Mesenteric fat pad (tissue), 1 donor: Measurements from ENCODE around the gene P2RY2. TPM values are rescaled to one million over a fixed set of nuclear protein-coding genes. Genes with fewer than 3 reads are reported as not detected.
"Not testable (repeated sequence)": the region's sequence is repeated elsewhere in the genome, so short reads cannot be mapped to it uniquely, and the experiment has no call there.

ENCODE experiments used
- DNase-seq: peaks from one replicate; pipeline ENCODE4 v3.0.0-alpha.2; 2020; ENCODE audit warnings: low spot score
- total RNA-seq: library from RNA; stranded (reverse); fragmentation: NEBNext Ultra II Directional; extraction: Animal tissue kit (Norgen Biotek cat#: 25700); gene quantifications from one replicate; pipeline ENCODE4 v1.2.1, GENCODE V29; 2021
- donor health status: DM: yes; HTN: yes; CAD: no.

P2RY2 gene
- total RNA-seq, 1 donor from 2014 or later, result 1.4 TPM

DNA sequence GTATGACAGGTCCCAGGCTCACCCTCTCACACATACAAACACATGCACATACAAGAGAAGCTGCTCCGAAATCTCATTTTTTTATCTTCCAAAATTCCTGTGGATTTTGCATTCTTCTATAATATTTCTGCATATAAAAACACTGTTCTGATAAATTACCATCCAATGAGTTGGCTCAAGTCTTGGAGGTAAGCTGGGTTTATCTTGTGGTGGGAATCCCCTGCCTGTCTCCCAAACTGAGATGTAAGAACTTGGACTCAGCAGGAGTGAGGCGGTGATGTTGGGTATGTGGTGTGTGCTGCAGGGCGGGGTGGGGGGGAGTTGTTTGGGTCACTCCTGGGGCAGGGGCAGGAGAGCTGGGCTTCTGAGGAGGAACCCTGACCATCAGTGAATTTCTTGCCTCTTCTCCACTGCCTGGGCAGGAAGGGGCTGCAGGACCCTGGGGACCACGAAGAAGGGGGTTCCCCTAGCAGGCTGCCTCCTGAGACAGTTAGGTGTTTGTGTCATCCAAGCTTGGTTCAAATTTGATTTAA is 47.3 kb downstream of the P2RY2 start:
- DNase-seq, result no peak

DNA sequence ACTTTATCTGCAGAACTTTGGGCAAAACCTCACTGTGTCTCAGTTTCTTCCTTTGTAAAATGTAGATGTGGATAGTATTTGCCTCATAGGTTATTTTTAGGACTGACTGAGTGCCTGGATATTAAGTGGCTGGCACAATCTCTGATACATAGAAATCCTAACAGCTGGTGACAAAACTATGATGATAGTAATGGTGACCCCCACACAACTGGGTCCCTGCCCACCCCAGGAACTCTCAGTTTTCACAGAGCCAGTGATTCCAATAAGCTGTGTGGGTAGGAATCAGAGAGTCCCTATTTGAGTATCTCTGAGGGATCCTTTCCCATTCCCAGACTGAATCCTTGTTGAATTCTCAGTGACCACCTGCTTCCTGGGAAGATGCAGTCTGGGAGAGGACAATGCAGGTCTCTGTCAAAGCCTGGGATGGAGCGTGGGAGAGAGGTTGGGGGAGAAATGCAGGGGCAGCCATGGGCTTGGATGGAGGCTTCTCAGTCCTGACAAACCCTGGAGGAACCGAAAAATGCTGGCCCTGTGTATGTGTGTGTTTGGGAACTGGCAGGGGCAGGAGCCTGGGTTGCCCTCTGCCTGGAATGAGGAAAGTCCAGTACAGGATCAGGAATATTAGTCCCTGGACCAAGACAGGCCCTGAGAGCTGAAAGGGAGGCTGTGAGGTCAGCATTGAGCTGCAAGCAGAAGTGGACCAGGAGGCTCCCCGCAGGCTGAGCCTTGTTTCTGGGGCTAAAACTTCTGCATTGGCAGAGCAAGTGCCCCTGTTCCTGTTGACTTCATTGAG is 48.0 kb downstream of the P2RY2 start:
- DNase-seq, result peak; percentile 45

DNA sequence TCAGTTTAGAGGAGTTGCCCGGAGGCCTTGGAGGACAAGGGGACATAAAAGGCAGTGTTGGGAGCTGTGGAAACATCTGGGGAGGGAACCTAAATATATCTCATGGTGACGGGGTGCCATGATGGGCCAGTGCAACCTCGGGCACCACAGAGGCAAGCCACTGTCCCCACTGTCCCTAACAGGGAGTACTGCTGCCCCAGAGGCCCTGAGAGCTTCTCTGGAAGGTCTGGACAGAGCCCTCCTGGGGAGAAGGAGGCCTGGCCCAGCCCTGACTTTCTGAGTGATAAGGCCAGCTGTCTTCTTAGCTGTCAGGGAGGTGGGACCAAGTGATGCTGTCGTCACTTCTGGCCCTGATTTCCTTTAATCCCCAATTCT is 48.6 kb downstream of the P2RY2 start:
- peak; percentile 57 for DNase-seq

DNA sequence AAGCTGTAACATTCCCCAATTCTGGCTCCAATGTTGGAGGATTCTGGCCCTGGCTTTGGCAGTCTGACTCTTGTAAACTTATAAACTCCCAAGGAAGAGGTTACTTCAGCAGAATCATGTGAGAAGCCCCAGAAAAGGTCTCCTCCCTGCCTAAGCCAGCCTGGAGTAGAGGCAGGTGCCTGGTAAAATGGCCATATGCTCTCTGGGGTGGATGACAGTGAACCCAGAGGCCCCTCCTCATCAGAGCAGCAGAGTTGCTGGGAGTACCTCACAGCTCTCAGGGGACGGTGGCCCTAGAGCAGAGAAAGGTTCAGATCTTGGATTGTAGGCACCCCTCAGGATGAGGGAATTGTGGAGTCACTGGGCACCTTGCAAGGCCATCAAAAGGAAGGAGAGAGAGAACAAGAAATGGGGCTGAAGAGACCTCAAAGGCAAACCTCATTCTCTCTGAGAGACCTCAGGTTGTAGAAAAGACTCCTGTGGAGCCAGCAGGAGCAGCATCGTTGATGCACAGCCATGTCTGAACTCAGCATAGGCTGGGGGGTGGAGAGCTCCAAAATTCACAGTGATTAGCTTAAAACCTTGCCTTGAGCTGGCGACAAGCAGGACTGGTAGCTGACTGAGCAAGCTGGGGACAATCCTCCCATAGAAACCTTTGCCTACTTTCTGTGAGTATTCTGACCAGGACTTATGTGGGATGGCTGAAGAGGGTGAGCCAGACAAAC is 49.2 kb downstream of the P2RY2 start:
- DNase-seq, result peak; percentile 75

DNA sequence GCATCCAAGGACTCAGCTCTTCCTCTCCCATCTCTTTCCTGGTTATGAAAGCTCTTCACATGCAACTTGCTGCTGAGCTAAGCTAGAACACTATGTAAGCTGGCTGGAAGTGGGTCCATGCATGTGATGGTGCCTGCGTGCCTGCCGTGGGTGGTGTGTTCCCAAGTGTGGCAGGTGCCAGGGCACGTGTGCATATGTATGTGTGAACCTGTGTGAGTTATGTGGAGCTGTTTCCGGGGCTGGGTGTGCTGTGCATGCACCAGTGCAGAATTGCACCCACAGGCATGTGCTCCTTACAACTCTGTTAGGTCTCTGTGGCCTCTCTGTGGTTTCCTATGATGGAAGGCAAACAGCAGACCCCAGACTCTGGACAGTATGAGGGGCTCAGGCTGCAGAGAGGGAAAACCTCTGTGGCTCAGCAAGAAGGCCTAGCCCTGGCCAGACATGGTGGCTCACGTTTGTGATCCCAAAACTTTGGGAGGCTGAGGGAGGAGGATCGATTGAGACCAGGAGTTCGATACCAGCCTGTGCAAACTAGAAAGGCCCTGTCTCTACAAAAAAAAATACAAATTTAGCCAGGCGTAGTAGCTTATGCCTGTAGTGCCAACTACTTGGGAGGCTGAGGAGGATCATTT is 49.9 kb downstream of the P2RY2 start:
- DNase-seq, result peak; percentile 79

DNA sequence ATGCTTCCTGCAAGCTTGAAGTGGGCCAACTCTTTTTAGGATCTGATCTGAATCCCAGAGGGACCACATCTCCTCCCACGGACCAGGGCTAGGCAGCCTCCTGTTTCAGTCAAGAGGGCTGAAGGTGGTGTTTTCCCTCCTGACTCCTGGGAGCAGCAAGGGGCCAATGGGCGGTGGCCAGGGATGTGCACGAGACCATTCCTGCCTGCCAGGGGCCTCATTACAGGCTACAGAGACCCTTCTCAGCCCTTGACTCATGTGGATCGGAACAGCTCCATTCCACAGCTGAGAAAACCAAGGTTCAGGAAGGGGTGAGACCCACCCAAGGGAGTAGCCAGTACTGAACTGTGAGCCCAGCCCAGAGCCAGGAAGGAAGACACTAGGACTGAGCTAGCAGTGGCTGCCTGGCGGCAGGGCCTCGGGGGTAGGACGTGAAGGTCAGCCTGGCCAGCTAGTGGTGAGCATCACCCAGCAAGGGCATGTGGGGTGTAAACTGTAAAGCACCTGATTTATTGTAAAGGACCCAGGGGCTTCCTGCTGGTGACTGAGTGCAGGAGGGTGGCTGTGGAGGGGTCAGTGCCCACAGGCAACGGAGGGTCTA is 50.7 kb downstream of the P2RY2 start:
- DNase-seq, result peak; percentile 65

DNA sequence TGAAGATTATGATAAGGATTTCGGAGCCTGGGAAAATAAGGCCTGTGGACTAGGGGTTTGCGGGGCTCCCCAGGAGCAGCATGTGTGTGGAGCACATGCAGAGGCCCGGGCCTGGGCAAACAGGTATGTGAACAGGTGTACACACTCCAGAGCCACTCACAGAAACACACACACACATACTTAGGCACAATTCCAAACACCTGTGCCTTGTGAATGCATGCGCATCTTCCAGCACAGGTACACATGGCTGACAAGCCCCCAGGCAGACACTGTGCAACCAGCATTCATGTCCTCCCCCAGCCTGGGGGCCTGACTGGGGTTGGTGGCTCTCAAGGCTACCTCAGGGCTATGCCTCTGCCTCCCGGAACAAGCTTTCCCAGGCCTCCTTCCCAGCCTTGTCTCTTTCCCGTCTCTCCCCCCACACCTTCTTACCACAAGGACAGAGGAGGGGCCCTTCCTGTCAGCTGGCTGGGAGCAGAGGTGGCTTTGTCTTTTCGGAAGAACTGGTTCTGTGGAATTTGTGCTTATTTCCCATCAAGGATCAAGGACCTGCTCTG is 51.5 kb downstream of the P2RY2 start:
- peak; percentile 82 for DNase-seq

DNA sequence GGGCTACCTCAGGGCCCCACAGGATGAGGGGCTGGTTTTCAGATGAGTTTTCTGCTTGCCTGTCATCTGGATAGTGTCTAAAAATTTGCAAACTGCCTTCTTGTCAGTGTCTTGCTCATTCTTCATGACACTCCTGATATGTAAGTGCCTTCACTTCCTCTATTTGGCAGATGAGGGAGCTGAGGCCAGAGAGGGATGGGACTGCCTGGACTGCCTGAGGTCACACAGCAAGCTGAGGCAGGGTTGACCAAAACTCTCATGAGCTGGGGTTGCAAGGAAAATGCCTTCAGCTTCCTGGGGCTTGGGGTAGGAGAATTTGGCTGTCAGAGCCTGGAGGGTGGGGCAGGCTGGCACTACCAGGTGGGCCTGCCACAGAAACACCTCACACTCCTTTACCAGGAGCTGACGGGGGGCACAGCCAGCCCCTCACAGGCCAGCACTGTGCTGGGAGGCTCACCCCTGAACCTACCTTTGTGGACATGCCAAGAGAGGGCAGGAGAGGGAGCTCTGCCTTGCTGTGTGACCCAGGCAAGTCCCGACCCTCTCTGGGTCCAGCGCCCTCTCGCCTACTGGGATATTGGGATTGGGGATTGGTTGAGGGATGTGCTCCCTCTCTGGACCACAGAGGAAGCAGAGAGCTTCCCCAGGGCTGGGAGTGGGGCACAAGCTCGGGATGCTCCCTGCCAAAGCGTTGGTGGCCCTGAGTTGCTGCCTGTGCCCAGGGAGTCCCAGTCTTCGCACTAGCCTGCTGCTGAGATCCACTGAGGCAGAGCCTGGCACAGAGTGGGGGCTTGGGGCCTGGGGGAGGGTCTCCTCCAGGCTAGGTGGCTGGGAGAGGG is 52.2 kb downstream of the P2RY2 start:
- peak; percentile 82 for DNase-seq

DNA sequence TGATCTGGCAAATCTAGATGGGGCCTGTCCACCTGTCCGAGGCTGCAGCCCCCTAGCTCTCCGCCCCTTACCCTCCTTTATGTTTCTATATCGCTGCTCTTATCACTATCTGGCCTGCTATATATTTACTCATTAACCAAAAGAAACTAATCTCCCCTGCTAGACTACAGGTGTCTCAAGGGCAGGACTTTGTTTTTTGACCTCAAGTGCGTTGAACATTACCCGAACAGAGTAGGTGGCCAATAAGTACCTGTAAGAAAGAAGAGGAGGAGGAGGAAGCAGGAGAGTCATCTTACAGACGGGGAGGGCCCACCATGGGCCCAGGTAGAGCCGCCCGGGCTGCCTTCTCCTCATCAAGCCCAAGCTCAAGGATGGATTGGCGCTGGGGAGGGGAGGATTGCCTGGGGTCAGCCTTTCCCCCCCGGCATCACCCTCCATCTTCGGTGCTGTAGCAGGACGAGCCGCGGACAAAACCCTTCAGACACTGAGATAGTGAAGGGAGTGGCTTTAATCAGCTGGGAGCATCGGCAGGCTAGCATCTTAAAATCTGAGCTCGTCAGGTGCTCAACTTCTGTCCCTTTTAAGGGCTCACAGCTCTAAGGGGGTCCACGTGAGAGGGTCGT is 52.9 kb downstream of the P2RY2 start:
- DNase-seq, result peak; percentile 60

DNA sequence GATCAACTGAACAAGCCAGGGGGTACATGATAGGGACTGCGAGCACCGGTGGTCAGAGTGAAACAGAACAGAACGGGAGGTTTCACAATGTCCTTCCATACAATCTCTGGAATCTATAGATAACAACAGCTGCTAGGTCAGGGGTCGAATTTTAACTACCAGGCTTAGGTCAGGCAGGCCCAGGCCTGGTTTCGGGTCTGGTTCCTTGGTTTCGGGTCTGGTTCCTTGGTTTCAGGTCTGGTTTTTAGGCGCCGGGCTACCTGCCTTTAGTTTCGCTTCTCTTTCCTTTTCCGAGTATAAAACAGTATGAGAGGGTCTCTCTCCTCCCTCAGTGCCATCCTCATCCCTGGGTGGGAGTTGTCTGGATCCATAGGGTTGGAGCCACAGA is 53.4 kb downstream of the P2RY2 start:
- DNase-seq, result not testable (repeated sequence)

DNA sequence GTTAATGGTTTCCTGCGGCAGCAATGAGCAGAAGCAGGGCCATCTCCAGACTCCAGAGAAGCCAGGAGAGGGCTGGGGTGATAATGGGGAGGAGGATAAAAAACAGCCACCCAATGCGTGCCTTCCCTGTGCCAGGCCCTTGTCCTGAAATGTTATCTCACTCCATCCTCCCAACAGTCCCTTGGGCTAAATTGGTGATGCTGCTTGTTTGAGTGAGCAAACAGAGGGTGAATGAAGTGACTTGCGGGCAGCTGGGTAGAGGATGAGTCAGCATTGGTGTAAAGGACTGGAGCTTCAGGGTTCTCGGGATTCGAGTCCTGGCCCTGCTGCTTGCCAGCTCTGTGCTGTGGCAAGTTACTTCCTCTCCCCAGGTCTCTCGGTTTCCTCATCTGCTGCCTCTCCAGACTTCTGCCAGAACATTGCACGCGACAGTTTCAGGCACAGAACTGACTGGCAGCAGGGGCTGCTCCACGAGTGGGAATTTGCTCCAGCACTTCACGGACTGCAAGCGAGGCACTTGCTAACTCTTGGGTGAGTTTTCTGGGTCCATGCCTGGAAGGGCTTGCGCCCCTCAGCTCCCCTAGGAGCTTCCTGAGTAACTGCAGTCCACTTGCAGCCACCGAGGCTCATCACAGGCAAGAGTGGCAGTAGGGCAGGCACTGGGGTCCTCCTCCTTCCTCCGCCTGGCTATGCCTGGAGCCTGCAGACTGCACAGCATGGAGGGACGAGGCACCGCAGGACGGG is 54.0 kb downstream of the P2RY2 start, which contains the start of gene P2RY6:
Gene P2RY6 (plus strand): TSS at position 403 of the 744 bp plus-strand sequence. CDS start 24,181 bp downstream, outside the sequence.
- peak; percentile 76 for DNase-seq

DNA sequence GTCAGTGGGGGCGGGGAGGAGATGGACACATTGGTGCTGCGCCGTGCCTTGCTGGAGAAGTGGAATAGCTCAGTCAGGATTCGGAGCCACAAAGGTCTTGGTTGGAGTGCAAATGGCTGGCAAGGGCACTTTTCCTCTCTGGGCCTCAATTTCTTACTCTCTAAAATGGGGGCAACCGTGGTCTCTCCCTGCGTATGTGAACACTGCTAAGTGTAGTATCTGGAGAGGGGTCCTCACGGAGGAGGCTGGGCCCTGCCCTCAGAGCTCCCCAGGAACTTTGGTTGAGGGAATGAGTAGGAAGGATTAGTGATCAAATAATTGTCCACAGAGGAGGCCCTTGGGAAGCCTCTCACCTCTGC is 54.6 kb downstream of the P2RY2 start:
- DNase-seq, result no peak

DNA sequence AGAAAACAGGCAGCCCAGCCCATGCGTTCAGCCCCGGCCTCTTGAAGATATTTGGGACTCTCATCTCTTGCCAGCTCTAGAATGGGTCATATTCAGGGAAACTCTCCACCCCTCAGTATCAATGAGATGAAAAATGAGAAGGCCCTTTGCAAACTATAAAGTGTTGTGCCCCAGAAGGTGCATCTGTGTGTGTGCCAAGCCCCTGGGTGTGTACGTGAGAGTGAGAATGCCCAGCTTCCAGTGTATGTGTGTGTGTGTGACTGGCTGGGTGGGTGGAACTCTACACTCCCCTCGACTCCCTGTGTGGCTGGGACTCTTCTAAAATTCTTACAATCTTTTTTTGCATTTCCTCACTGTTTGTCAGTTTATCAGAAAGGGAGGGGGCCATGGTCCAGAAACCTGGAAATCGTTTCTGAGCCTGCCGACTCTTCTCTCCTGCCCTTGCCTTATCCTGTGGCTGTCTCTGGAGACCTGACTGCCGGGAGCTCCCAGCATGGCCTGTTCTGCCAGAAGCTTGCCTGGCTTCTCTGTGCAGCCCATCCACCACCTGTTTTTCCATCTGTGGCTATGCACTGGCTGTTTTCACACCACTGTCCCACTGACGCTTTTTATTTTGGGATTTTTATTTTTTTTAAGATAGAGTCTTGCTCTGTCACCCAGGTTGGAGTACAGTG is 55.3 kb downstream of the P2RY2 start:
- DNase-seq, result peak; percentile 65

DNA sequence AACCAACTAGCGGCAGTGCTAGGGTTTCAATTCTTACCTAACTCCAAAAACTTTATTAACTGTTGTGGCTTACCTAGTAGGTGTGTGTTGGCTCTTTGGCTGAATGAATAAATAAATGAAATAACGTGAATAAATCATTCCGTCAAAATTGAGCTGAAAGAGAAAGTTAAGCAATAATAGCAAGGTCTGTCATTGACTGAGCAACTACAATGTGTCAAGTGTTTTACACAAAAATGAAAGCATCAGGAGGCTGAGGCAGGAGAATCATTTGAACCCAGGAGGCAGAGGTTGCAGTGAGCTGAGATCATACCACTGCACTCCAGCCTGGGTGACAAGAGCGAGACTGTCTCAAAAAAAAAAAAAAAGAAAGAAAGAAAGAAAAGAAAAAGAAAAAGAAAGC is 56.1 kb downstream of the P2RY2 start:
- DNase-seq, result not testable (repeated sequence)

DNA sequence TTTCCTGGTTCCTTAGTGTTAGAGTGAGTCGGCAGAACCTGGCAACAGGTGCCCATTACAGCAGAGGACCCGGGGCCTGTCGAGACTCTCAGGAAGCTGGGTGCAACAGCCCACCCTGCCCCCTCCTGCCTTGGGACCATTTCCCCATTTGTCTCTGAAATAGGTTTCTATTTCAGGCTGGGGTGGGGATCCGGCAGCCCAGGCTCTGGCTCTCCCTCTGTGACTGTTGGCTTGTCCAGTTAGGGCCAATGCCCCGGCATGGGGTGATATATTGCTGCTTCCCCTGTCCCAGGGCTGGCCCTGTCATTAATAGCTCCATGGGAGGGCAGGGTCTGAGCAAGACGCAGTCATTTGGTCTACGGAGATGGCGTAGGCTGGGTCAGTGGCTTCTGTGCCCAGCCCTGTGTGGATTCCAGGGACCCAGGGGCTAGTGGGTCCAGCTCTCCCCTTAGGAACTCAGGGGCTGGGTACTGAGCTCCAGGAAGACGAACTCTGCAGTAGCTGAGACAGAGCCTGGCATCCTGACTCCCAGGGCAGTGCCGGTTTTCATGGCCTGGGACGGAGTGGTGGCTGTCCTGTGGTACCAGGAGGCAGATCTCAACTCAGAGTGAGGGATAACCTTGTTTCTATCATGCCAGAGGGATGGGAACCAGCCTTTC is 56.8 kb downstream of the P2RY2 start:
- DNase-seq, result no peak

DNA sequence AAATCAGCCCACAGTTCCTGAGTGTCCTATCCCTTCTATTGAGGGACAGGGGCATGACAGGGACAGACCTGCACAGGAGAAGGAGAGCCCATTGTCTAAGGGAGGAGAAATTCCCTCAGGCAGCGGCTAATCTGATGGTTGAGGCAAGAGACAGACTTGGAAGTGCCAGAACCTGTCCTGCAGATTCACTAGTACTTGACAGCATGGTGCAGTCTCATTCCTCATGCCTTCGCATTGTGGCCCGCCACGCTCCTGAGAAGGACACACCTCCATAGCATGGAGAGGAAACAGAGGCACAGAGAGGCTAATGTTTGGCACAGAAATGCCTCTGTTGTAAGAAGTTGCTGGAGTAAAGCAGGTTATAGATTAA is 57.3 kb downstream of the P2RY2 start:
- no peak for DNase-seq

DNA sequence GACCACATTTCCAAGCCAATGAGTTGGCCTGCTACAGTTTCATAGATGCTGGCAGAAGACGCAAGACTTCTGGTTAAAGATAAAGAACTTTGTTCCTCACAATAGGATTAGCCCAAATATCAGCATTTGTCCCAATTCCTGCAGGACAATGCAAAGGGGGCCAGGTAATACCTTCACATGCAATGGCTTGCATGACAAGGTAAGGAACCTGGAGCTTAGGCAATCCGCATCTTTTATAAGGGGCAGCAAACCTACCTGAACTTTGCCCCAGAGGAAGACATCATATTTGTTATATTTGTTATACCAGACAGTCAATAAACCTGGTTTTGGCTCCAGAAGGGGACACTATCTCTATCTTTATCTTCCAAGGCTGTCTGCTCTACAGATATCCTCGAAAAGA is 59.4 kb downstream of the P2RY2 start:
- DNase-seq, result no peak

DNA sequence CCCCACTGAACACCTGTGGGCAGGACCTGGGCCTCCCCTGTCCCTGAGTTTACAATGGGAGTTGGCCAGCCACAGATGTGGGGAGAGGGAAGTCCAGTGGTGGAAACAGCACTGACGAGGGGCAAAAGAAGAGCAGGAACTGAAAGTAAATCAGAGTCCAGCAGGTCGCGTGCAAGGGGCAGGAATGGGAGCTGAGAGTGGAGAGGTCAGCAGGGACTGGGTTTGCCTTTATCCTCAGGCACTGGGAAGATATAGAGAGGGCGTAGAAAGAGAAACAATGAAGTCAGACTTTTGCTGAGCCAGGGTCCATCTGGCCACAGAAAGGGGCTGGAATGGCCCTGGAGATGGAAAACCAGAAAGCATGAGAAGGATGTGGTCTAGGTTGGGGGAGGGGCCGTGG is 62.5 kb downstream of the P2RY2 start:
- no peak for DNase-seq
